Stimulated activated CD4-positive, alpha-beta T cell treated with anti-CD3 and anti-CD28 coated beads, Interleukin-2, amount 100 ng/mL, for 4 hours (primary cell): Measurements from ENCODE around the gene PTRHD1.
"Not testable (repeated sequence)": the region's sequence is repeated elsewhere in the genome, so short reads cannot be mapped to it uniquely, and the experiment has no call there.

Experiments used
- DNase-seq: peaks from one replicate; pipeline ENCODE4 v3.0.0-alpha.2; 2020; ENCODE audit warnings: low read depth

The PTRHD1 gene

GRCh38 chr2:24809316-24810007 is 16.3 kb upstream of the PTRHD1 start:
- DNase-seq, result no peak

- DNase-seq, result no peak
Observed at GRCh38 chr2:24806661-24807036, 13.5 kb upstream of the PTRHD1 start.

GRCh38 chr2:24805811-24806660 is 12.8 kb upstream of the PTRHD1 start:
- not testable (repeated sequence) for DNase-seq

- not testable (repeated sequence) for DNase-seq
Observed at GRCh38 chr2:24800487-24800886, 7.3 kb upstream of the PTRHD1 start.

- no peak for DNase-seq
Observed at GRCh38 chr2:24797644-24798043, 4.5 kb upstream of the PTRHD1 start.

GRCh38 chr2:24793761-24794435 is 707 bp upstream of the PTRHD1 start:
- DNase-seq, result no peak

- DNase-seq, result no peak
Observed at GRCh38 chr2:24792542-24792873, 683 bp downstream of the PTRHD1 start.

GRCh38 chr2:24791452-24791851 is 1.7 kb downstream of the PTRHD1 start:
- DNase-seq, result no peak

GRCh38 chr2:24788816-24789215 is 4.4 kb downstream of the PTRHD1 start:
- DNase-seq, result no peak

- DNase-seq, result no peak
Observed at GRCh38 chr2:24787532-24787931, 5.7 kb downstream of the PTRHD1 start.

GRCh38 chr2:24785671-24786321 is 7.4 kb downstream of the PTRHD1 start:
- no peak for DNase-seq

GRCh38 chr2:24783641-24784040 is 9.6 kb downstream of the PTRHD1 start:
- no peak for DNase-seq

GRCh38 chr2:24779116-24779515 is 14.1 kb downstream of the PTRHD1 start:
- DNase-seq, result no peak

GRCh38 chr2:24774373-24774772 is 18.8 kb downstream of the PTRHD1 start:
- no peak for DNase-seq

- no peak for DNase-seq
Observed at GRCh38 chr2:24771764-24772586, 21.2 kb downstream of the PTRHD1 start.

GRCh38 chr2:24771061-24771460 is 22.1 kb downstream of the PTRHD1 start:
- DNase-seq, result no peak

GRCh38 chr2:24768601-24769000 is 24.6 kb downstream of the PTRHD1 start:
- no peak for DNase-seq

GRCh38 chr2:24768013-24768412 is 25.2 kb downstream of the PTRHD1 start:
- DNase-seq, result no peak

- DNase-seq, result no peak
Observed at GRCh38 chr2:24766609-24767008, 26.6 kb downstream of the PTRHD1 start.

GRCh38 chr2:24763843-24764242 is 29.3 kb downstream of the PTRHD1 start:
- DNase-seq, result no peak

- DNase-seq, result no peak
Observed at GRCh38 chr2:24762518-24762917, 30.7 kb downstream of the PTRHD1 start.

- DNase-seq, result no peak
Observed at GRCh38 chr2:24761866-24762265, 31.3 kb downstream of the PTRHD1 start.
